WTC11 (cell line): ENCODE measurements around the gene TMEM260.

ENCODE experiments used
- CREB1 ChIP-seq: sonication (generic); formaldehyde crosslinking; IDR thresholded peaks from 2 replicates; pipeline ENCODE4 v1.8.0; 2023; ENCODE audit warnings: mild to moderate bottlenecking, missing genetic modification reagents
- CREM ChIP-seq: sonication (generic); formaldehyde crosslinking; IDR thresholded peaks from 2 replicates; pipeline ENCODE4 v1.8.1; 2022; ENCODE audit warnings: mild to moderate bottlenecking, missing genetic modification reagents, moderate library complexity
- FOXK1 ChIP-seq: sonication (generic); formaldehyde crosslinking; IDR thresholded peaks from 2 replicates; pipeline ENCODE4 v1.8.0; 2022; ENCODE audit warnings: mild to moderate bottlenecking, moderate library complexity, missing genetic modification reagents
- JUN ChIP-seq: sonication (generic); formaldehyde crosslinking; IDR thresholded peaks from 2 replicates; pipeline ENCODE4 v1.8.0; 2023; ENCODE audit warnings: mild to moderate bottlenecking, missing genetic modification reagents
- NR2C2 ChIP-seq: sonication (generic); formaldehyde crosslinking; IDR thresholded peaks from 2 replicates; pipeline ENCODE4 v1.8.0; 2022; ENCODE audit warnings: mild to moderate bottlenecking, missing genetic modification reagents
- NR3C1 ChIP-seq: sonication (generic); formaldehyde crosslinking; conservative IDR thresholded peaks from 2 replicates; pipeline ENCODE4 v1.8.1; 2023; ENCODE audit warnings: low read depth, mild to moderate bottlenecking, missing genetic modification reagents
- RELA ChIP-seq: sonication (generic); formaldehyde crosslinking; IDR thresholded peaks from 2 replicates; pipeline ENCODE4 v1.8.1; 2022; ENCODE audit warnings: missing genetic modification reagents, mild to moderate bottlenecking, borderline replicate concordance
- TF ChIP-seq, protein P1 (sequence below): fragments of 200-600 bp; IDR thresholded peaks from 2 replicates; pipeline ENCODE4 v1.8.0; 2022; ENCODE audit warnings: antibody characterized with exemption
- TF ChIP-seq, protein P2 (sequence below): sonication (generic); formaldehyde crosslinking; IDR thresholded peaks from 2 replicates; pipeline ENCODE4 v1.8.0; 2023; ENCODE audit warnings: missing genetic modification reagents, mild to moderate bottlenecking, borderline replicate concordance
- TF ChIP-seq, protein P3 (sequence below): sonication (generic); formaldehyde crosslinking; IDR thresholded peaks from 2 replicates; pipeline ENCODE4 v1.8.0; 2022; ENCODE audit warnings: mild to moderate bottlenecking, missing genetic modification reagents
- TF ChIP-seq, protein P4 (sequence below): sonication (generic); formaldehyde crosslinking; IDR thresholded peaks from 2 replicates; pipeline ENCODE4 v1.8.0; 2022; ENCODE audit warnings: mild to moderate bottlenecking, missing genetic modification reagents
- TF ChIP-seq, protein P5 (sequence below): sonication (generic); formaldehyde crosslinking; conservative IDR thresholded peaks from 2 replicates; pipeline ENCODE4 v1.8.1; 2022; ENCODE audit warnings: mild to moderate bottlenecking, missing genetic modification reagents

DNA sequence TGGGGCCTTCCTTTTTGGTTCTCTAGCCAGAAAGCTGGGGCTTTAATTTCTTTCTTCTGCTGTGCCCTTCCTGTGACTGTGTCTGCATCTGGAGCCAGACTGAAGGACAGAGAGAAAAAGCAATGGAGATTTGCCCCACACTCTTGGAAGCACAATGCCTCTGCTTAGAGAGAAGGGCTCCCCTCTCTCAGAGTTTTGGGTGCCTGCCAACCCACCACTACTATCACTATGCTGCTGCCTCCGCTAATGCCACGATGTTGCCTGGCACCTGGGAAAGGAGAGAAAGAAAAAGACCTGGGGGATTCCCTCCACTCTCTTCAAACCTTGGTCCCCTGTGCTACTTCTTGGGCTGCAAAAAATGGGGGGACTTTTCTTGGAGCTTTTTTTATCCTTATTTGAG lies 52.6 kb downstream of the TMEM260 start:
- TF ChIP-seq, protein P1, sequence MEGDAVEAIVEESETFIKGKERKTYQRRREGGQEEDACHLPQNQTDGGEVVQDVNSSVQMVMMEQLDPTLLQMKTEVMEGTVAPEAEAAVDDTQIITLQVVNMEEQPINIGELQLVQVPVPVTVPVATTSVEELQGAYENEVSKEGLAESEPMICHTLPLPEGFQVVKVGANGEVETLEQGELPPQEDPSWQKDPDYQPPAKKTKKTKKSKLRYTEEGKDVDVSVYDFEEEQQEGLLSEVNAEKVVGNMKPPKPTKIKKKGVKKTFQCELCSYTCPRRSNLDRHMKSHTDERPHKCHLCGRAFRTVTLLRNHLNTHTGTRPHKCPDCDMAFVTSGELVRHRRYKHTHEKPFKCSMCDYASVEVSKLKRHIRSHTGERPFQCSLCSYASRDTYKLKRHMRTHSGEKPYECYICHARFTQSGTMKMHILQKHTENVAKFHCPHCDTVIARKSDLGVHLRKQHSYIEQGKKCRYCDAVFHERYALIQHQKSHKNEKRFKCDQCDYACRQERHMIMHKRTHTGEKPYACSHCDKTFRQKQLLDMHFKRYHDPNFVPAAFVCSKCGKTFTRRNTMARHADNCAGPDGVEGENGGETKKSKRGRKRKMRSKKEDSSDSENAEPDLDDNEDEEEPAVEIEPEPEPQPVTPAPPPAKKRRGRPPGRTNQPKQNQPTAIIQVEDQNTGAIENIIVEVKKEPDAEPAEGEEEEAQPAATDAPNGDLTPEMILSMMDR = no peak
- TF ChIP-seq FOXK1 (CRISPR knock-in tag) = no peak
- no peak for TF ChIP-seq CREB1 (CRISPR knock-in tag)
- TF ChIP-seq, protein P2, sequence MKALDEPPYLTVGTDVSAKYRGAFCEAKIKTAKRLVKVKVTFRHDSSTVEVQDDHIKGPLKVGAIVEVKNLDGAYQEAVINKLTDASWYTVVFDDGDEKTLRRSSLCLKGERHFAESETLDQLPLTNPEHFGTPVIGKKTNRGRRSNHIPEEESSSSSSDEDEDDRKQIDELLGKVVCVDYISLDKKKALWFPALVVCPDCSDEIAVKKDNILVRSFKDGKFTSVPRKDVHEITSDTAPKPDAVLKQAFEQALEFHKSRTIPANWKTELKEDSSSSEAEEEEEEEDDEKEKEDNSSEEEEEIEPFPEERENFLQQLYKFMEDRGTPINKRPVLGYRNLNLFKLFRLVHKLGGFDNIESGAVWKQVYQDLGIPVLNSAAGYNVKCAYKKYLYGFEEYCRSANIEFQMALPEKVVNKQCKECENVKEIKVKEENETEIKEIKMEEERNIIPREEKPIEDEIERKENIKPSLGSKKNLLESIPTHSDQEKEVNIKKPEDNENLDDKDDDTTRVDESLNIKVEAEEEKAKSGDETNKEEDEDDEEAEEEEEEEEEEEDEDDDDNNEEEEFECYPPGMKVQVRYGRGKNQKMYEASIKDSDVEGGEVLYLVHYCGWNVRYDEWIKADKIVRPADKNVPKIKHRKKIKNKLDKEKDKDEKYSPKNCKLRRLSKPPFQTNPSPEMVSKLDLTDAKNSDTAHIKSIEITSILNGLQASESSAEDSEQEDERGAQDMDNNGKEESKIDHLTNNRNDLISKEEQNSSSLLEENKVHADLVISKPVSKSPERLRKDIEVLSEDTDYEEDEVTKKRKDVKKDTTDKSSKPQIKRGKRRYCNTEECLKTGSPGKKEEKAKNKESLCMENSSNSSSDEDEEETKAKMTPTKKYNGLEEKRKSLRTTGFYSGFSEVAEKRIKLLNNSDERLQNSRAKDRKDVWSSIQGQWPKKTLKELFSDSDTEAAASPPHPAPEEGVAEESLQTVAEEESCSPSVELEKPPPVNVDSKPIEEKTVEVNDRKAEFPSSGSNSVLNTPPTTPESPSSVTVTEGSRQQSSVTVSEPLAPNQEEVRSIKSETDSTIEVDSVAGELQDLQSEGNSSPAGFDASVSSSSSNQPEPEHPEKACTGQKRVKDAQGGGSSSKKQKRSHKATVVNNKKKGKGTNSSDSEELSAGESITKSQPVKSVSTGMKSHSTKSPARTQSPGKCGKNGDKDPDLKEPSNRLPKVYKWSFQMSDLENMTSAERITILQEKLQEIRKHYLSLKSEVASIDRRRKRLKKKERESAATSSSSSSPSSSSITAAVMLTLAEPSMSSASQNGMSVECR (CRISPR knock-in tag) = no peak
- TF ChIP-seq JUN (CRISPR knock-in tag) = no peak
- no peak for TF ChIP-seq NR2C2
- TF ChIP-seq, protein P3, sequence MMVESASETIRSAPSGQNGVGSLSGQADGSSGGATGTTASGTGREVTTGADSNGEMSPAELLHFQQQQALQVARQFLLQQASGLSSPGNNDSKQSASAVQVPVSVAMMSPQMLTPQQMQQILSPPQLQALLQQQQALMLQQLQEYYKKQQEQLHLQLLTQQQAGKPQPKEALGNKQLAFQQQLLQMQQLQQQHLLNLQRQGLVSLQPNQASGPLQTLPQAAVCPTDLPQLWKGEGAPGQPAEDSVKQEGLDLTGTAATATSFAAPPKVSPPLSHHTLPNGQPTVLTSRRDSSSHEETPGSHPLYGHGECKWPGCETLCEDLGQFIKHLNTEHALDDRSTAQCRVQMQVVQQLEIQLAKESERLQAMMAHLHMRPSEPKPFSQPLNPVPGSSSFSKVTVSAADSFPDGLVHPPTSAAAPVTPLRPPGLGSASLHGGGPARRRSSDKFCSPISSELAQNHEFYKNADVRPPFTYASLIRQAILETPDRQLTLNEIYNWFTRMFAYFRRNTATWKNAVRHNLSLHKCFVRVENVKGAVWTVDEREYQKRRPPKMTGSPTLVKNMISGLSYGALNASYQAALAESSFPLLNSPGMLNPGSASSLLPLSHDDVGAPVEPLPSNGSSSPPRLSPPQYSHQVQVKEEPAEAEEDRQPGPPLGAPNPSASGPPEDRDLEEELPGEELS (CRISPR knock-in tag) = no peak
- TF ChIP-seq, protein P4, sequence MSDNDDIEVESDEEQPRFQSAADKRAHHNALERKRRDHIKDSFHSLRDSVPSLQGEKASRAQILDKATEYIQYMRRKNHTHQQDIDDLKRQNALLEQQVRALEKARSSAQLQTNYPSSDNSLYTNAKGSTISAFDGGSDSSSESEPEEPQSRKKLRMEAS = no peak
- no peak for TF ChIP-seq NR3C1 (CRISPR knock-in tag)
- no peak for TF ChIP-seq RELA (CRISPR knock-in tag)
- TF ChIP-seq, protein P5, sequence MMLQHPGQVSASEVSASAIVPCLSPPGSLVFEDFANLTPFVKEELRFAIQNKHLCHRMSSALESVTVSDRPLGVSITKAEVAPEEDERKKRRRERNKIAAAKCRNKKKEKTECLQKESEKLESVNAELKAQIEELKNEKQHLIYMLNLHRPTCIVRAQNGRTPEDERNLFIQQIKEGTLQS (CRISPR knock-in tag) = no peak
- TF ChIP-seq CREM (CRISPR knock-in tag) = no peak
